HG02623 (cell line): ENCODE measurements around the gene PNKP.
"Not testable (repeated sequence)": the region's sequence is repeated elsewhere in the genome, so short reads cannot be mapped to it uniquely, and the experiment has no call there.

Experiments used
- ATAC-seq: cut with Tn5 transposase; IDR thresholded peaks from one replicate; pipeline ENCODE4 v1.9.1; 2021; ENCODE audit warnings: moderate library complexity; ENCODE audit not compliant: unreplicated experiment

PNKP gene

GRCh38 chr19:49824662-49825061 is 42.7 kb downstream of the PNKP start:
- no peak for ATAC-seq

- no peak for ATAC-seq
Observed at GRCh38 chr19:49823472-49823871, 43.9 kb downstream of the PNKP start.

- ATAC-seq: no peak
Observed at GRCh38 chr19:49820125-49820524, 47.3 kb downstream of the PNKP start.

DNA sequence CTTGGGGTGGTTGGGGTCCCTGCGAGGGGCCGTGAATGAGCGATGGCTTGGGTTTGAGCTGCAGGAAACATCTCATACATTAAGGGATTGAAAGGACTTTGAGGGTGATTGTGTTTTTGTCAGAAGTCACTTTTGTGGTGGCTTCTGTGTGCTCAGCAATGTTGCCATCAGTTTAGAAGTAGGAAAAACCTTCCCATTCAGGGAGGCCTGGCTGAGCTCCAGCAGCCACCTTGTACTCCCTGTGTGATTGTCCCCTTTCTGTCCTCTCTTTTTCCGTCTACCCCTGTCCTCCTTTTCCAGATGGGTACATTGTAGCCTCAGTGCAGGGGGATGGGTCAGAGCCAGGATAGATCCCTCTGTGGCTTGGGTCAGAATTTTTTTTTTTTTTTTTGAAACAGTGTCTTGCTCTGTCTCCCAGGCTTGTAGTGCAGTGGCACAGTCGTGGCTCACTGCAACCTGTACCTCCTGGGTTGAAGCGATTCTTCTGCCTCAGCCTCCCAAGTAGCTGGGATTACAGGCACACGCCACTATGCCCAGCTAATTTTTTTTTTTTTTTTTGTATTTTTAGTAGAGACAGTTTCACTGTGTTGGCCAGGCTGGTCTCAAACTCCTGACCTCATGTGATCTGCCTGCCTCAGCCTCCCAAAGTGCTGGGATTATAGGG is 47.8 kb downstream of the PNKP start:
- not testable (repeated sequence) for ATAC-seq

DNA sequence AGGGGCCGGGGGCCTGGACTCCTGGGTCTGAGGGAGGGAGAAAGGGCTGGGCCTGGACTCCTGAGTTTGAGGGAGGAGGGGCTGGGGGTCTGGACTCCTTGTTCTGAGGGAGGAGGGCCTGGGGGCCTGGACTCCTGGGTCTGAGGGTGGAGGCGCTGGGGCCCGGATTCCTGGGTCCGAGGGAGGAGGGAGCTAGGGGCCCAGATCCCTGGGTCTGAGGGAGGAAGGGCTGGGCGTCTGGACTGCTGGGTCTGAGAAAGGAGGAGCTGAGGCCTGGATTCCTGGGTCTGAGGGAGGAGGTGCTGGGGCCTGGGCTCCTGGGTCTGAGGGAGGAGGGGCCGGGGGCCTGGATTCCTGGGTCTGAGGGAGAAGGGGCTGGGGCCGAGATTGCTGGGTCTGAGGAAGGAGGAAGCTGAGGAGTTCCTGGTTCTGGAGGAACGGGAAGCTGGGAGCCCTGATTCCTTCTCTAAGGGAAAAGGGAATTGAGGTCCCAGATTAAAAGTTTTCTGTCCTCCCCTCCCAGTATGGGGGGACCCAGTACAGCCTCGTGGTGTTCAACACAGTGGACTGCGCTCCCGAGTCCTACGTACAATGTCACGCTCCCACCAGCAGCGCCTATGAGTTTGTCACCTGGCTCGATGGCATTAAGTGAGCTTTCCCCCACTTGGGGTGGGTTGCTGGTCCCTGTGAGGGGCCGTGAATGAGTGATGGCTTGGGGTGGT is 48.6 kb downstream of the PNKP start:
- peak; percentile 7 for ATAC-seq

DNA sequence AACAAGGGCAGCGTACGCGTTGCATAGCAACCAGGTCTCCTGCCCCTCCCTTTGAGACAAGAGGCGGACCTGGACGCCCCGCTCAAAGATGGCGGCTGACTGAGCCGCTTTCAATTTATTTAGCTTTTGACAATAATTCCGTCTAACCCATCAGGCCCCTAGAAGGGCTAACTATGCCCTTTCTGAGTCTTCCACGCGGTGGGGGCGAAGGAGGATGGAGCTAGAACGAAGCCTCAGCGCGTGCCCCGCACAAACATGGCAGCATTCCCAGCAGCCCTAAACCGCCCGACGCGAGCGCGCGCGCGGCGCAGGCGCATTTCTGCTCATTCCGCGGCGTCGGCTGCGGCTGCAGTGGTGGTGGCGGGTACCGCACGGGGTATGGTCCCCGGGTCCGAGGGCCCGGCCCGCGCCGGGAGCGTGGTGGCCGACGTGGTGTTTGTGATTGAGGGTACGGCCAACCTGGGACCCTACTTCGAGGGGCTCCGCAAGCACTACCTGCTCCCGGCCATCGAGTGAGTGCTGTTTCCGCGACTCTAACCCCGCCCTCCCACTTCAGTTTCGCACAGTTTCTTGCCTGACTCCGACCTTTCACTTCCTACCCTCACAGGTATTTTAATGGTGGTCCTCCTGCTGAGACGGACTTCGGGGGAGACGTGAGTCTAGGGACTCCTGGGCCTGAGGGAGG is 49.3 kb downstream of the PNKP start, which contains the start of gene MED25:
Gene MED25, plus strand, starts transcription at position 326 of the 685 bp plus-strand sequence. Its CDS starts 53 bp downstream, at position 379.
- peak; percentile 69 for ATAC-seq

DNA sequence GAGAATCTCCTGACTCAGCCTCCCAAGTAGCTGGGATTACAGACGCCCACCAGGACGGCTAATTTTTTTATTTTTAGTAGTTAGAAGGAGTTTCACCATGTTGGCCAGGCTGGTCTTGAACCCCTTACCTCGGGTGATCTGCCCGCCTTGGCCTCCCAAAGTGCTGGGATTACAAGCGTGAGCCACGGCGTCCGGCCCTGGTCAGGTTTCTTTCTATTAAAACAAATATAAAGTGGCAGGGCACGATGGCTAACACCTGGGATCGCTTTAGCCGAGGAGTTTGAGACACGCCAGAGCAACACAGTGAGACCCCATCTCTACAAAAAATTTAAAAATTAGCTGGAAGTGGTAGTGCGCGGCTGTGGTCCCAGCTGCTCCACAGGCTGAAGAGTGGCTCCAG is 50.8 kb downstream of the PNKP start:
- no peak for ATAC-seq

GRCh38 chr19:49814010-49814409 is 53.4 kb downstream of the PNKP start:
- no peak for ATAC-seq

DNA sequence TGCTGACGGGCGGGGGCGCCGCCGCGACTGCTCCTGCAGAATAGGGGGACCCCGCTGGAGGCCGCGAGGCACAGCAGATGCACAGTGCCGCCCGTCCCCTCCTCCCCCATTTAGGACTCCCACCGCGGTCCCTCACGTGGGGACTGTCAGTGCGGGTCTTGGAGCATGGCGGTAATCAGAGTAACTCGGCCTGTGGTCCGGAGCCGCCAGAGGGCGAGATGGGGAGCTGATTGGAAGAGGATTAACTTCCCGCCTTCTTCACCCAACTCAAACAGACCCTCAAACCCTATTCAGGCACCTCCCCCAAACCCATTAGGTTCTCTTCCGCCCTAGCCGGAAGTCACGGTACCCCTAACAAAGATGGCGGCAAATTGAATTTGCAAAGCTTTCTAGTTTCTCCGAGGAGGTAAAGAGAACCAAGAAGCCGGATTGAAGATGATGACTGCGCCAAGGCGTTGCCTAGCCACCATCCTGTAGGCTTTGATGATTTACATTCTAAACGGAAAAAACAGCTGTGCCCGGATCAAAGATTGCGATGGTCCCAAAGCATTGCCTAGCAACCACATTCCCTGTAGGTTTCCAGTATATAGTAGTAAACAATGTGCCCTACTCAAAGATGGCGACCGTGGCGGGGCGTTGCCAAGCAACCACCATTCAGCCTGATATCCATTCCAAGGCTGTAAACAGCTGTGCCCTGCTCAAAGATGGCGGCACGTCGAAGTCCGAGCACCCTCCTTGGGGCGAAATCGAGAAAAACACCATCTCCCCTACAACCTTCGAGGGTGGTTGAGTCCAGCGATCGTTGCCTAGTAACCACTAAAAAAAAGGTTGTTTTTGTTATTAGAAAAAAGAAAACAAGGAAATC is 54.1 kb downstream of the PNKP start, which contains the start of gene FUZ:
Gene FUZ, minus strand, starts transcription at position 296 of the 865 bp plus-strand sequence. Its CDS starts 186 bp downstream, at position 110.
- peak; percentile 44 for ATAC-seq

DNA sequence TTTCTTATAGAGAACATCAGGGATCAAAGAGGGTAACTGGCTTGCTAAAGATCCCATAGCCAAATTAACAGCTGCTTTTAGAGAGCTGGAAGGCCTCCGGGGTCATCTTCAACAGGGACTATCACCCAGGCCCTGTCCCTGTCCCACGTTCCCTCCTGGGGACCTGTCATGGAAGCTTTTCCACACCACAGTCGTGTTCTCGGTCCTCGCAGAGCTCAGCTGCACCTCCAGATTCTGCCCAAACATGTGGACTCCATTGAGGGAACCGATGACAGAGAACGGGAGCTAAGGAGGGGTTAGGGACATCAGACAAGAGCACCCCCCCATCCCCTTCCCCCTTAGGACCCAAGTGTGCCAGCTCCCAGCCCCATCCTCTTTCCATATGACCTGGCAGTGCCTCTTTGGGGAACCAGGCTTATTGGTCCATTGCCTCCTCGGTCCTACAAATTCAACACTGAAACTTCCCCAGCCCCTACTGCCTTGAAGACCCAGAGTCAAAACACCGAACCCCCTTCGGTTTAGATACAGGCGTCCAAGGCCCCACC is 54.9 kb downstream of the PNKP start:
- no peak for ATAC-seq

DNA sequence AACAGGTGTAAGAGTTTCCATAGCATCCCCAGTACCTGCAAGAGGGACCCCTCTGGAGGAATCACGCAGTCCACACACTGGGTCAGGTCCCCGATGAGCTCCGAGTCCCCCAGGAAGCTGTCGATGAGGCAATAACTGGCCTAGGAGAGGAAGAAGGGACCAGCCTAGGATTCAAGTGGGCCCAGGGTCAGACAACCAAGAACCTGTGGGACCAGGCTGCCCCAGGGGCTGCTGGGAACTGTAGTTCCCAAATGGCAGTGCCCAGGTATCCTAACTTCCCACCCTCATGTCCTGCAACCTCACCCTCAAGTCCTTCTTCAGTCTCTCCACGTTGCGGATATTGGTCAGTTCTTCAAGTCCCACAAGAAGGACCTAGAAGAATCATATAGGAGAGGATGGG is 56.0 kb downstream of the PNKP start:
- ATAC-seq: no peak
